Caco-2 (cell line): Measurements from ENCODE around the gene PAFAH1B1. TPM values are rescaled to one million over a fixed set of nuclear protein-coding genes. Genes with fewer than 3 reads are reported as not detected.

Source experiments
- BruUV-seq: library from RNA; stranded (reverse); fragments of 400-500 nt; replicated peaks from 2 replicates; lab custom pipeline; 2021; lab: Mats Ljungman, UMichigan
- CTCF ChIA-PET: fragments of 300-600 bp; sonication (Branson Sonifier 250); formaldehyde crosslinking; loops from one replicate; lab custom pipeline; 2022; ENCODE audit warnings: antibody characterized with exemption; lab: Charles Lee
- POLR2A ChIA-PET: fragments of 300-600 bp; sonication (Branson Sonifier 250); formaldehyde crosslinking; loops from one replicate; lab custom pipeline; 2022; ENCODE audit warnings: antibody characterized with exemption; lab: Charles Lee
- DNase-seq, 2 experiments: peaks; one replicate each; pipeline versions ENCODE4 v3.0.0 to v3.0.0-alpha.2; 2020 to 2022
- H3K27me3 ChIP-seq: replicated peaks from 2 replicates; pipeline ENCODE4 v1.6.0; 2011; ENCODE audit warnings: low read length; ENCODE audit not compliant: control insufficient read depth, insufficient read depth
- H3K36me3 ChIP-seq: 2 replicates; pipeline ENCODE4 v1.5.1; 2011; ENCODE audit warnings: low read length; ENCODE audit not compliant: control insufficient read depth, insufficient read depth
- H3K4me1 ChIP-seq: fragments of 250-450 bp; sonication (Bioruptor Pico); 2 replicates; pipeline ENCODE4 v1.5.1; 2020; ENCODE audit warnings: mild to moderate bottlenecking
- H3K4me3 ChIP-seq: 2 replicates; pipeline ENCODE4 v1.5.1; 2011; ENCODE audit warnings: low read depth, mild to moderate bottlenecking, control low read depth, low read length
- H3K9me3 ChIP-seq: fragments of 250-450 bp; sonication (Bioruptor Pico); 2 replicates; pipeline ENCODE4 v1.5.1; 2020; ENCODE audit warnings: mild to moderate bottlenecking, moderate library complexity
- H3K27ac Mint-ChIP-seq: one replicate; pipeline ENCODE4 v1.8.0; 2022; ENCODE audit warnings: mixed read lengths; ENCODE audit not compliant: unreplicated experiment
- H3K27me3 Mint-ChIP-seq: one replicate; pipeline ENCODE4 v1.8.0; 2022; ENCODE audit warnings: mixed read lengths; ENCODE audit not compliant: insufficient read depth, unreplicated experiment
- H3K36me3 Mint-ChIP-seq: one replicate; pipeline ENCODE4 v1.8.0; 2022; ENCODE audit warnings: mild to moderate bottlenecking, mixed read lengths; ENCODE audit not compliant: insufficient read depth, unreplicated experiment
- H3K4me1 Mint-ChIP-seq: one replicate; pipeline ENCODE4 v1.8.0; 2022; ENCODE audit warnings: low read depth, mixed read lengths; ENCODE audit not compliant: unreplicated experiment
- H3K4me3 Mint-ChIP-seq: one replicate; pipeline ENCODE4 v1.8.0; 2022; ENCODE audit warnings: mild to moderate bottlenecking, moderate library complexity, mixed read lengths; ENCODE audit not compliant: unreplicated experiment
- H3K9me3 Mint-ChIP-seq: one replicate; pipeline ENCODE4 v1.8.0; 2022; ENCODE audit warnings: mixed read lengths; ENCODE audit not compliant: unreplicated experiment
- intact Hi-C: fragments of 100-400 bp; cut with micrococcal nuclease; formaldehyde crosslinking; loops from one replicate; pipeline ENCODE4 v1.10.0; 2022; ENCODE audit not compliant: unreplicated experiment
- total RNA-seq: library from RNA; stranded (reverse); gene quantifications from 2 replicates; pipeline ENCODE4 v1.2.3, GENCODE V29; 2022
- TF ChIP-seq, protein P1 (sequence below), 2 experiments: fragments of 200-600 bp in 1 of 2; IDR thresholded peaks; 1 replicate in 1 of 2; 2 replicates in 1 of 2; pipeline versions ENCODE4 v1.5.1 to v1.8.0; 2011 to 2022; ENCODE audit warnings: antibody characterized with exemption in 1 of 2, control low read depth in 1 of 2, inconsistent platforms in 1 of 2, low read depth in 1 of 2, low read length in 1 of 2, mild to moderate bottlenecking in 1 of 2, moderate library complexity in 1 of 2; ENCODE audit not compliant: insufficient read depth in 1 of 2, severe bottlenecking in 1 of 2, unreplicated experiment in 1 of 2

PAFAH1B1 gene
- total RNA-seq, 1 experiment from 2014 or later, result 141 TPM

- H3K9me3 Mint-ChIP-seq, result no peaks in the 10 kb centered on the region
- no peak overlapping the region for H3K4me3 Mint-ChIP-seq
- CTCF ChIA-PET, result no interaction called here
- Histone ChIP-seq H3K36me3 (no peaks in the 10 kb centered on the region), H3K4me1 (peaks cover 13% of the 10 kb centered on the region), H3K27me3 (no peaks in the 10 kb centered on the region), H3K9me3 (no peaks in the 10 kb centered on the region), H3K4me3 (no peak overlapping the region)
- intact Hi-C loops, result no loop called here
- no TSS peak for BruUV-seq
- TF ChIP-seq, protein P1, sequence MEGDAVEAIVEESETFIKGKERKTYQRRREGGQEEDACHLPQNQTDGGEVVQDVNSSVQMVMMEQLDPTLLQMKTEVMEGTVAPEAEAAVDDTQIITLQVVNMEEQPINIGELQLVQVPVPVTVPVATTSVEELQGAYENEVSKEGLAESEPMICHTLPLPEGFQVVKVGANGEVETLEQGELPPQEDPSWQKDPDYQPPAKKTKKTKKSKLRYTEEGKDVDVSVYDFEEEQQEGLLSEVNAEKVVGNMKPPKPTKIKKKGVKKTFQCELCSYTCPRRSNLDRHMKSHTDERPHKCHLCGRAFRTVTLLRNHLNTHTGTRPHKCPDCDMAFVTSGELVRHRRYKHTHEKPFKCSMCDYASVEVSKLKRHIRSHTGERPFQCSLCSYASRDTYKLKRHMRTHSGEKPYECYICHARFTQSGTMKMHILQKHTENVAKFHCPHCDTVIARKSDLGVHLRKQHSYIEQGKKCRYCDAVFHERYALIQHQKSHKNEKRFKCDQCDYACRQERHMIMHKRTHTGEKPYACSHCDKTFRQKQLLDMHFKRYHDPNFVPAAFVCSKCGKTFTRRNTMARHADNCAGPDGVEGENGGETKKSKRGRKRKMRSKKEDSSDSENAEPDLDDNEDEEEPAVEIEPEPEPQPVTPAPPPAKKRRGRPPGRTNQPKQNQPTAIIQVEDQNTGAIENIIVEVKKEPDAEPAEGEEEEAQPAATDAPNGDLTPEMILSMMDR (IDR thresholded peaks at IDR 0.05; ENCODE audit: insufficient read depth in 1 of 2, low read depth in 1 of 2, low read length in 1 of 2, severe bottlenecking in 1 of 2, unreplicated experiment in 1 of 2), result no peak
- H3K27me3 Mint-ChIP-seq, result no peaks in the 10 kb centered on the region
- H3K4me1 Mint-ChIP-seq, result peaks cover 8% of the 10 kb centered on the region
- H3K36me3 Mint-ChIP-seq, result peaks cover 4% of the 10 kb centered on the region
- H3K27ac Mint-ChIP-seq, result no peak overlapping the region
- DNase-seq, result no peak
- POLR2A ChIA-PET, result no interaction called here
Observed at GRCh38 chr17:2719861-2720260, 126.4 kb downstream of the PAFAH1B1 start.

- H3K9me3 Mint-ChIP-seq, result no peaks in the 10 kb centered on the region
- Histone ChIP-seq H3K36me3 (no peaks in the 10 kb centered on the region), H3K27me3 (no peaks in the 10 kb centered on the region), H3K4me3 (no peak overlapping the region), H3K4me1 (peaks cover 13% of the 10 kb centered on the region), H3K9me3 (no peaks in the 10 kb centered on the region)
- no peak overlapping the region for H3K4me3 Mint-ChIP-seq
- intact Hi-C loops, result no loop called here
- DNase-seq, result no peak
- peaks cover 4% of the 10 kb centered on the region for H3K36me3 Mint-ChIP-seq
- ChIA-PET POLR2A (no interaction called here), CTCF (interaction anchor here (0.9 kb wide), 1 partner anchor 123 kb away, joined by 3 read pairs; no protein-coding TSS in a partner anchor)
- H3K4me1 Mint-ChIP-seq, result peaks cover 15% of the 10 kb centered on the region
- no peak overlapping the region for H3K27ac Mint-ChIP-seq
- TF ChIP-seq, protein P1 (IDR thresholded peaks at IDR 0.05; ENCODE audit: insufficient read depth in 1 of 2, low read depth in 1 of 2, low read length in 1 of 2, severe bottlenecking in 1 of 2, unreplicated experiment in 1 of 2), result no peak
- BruUV-seq, result no TSS peak
- H3K27me3 Mint-ChIP-seq, result peaks cover 3% of the 10 kb centered on the region
Observed at GRCh38 chr17:2721603-2722002, 128.1 kb downstream of the PAFAH1B1 start.

- Mint-ChIP-seq H3K4me1 (peaks cover 15% of the 10 kb centered on the region), H3K9me3 (no peaks in the 10 kb centered on the region), H3K27ac (no peak overlapping the region), H3K36me3 (peaks cover 10% of the 10 kb centered on the region), H3K27me3 (peaks cover 3% of the 10 kb centered on the region), H3K4me3 (no peak overlapping the region)
- intact Hi-C loops, result no loop called here
- Histone ChIP-seq H3K9me3 (no peaks in the 10 kb centered on the region), H3K27me3 (no peaks in the 10 kb centered on the region), H3K36me3 (no peaks in the 10 kb centered on the region), H3K4me3 (no peak overlapping the region), H3K4me1 (peaks cover 13% of the 10 kb centered on the region)
- ChIA-PET CTCF (no interaction called here), POLR2A (no interaction called here)
- TSS peak; percentile 74 for BruUV-seq
- no peak for DNase-seq
- TF ChIP-seq, protein P1 (IDR thresholded peaks at IDR 0.05; ENCODE audit: insufficient read depth in 1 of 2, low read depth in 1 of 2, low read length in 1 of 2, severe bottlenecking in 1 of 2, unreplicated experiment in 1 of 2), result no peak
Observed at GRCh38 chr17:2722611-2723010, 129.2 kb downstream of the PAFAH1B1 start.
